Neural cell (in vitro differentiated cells): ENCODE results near the gene CHRNB4. TPM values are rescaled to one million over a fixed set of nuclear protein-coding genes. Genes with fewer than 3 reads are reported as not detected.

ENCODE experiments used
- H2AFZ ChIP-seq: fragments of 200-600, 300-800 bp; sonication (generic), shearing (Covaris generic); 2 replicates; pipeline ENCODE4 v1.6.0; 2014; ENCODE audit warnings: low read depth, mild to moderate bottlenecking, antibody characterized with exemption, low read length, moderate library complexity
- H3F3A ChIP-seq: fragments of 200-600 bp; shearing (Covaris generic); 2 replicates; pipeline ENCODE4 v1.6.1; 2016; ENCODE audit warnings: mild to moderate bottlenecking, moderate library complexity, mixed read lengths, antibody characterized with exemption, low read length; ENCODE audit not compliant: insufficient read depth, poor library complexity, severe bottlenecking
- H3K27ac ChIP-seq: fragments of 200-600, 300-800 bp; sonication (generic), shearing (Covaris generic); 2 replicates; pipeline ENCODE4 v1.5.1; 2014; ENCODE audit warnings: mild to moderate bottlenecking, low read length, moderate library complexity
- H3K27me3 ChIP-seq: fragments of 300-800, 200-600 bp; sonication (generic), shearing (Covaris generic); 2 replicates; pipeline ENCODE4 v1.6.0; 2014; ENCODE audit warnings: mild to moderate bottlenecking, low read depth, low read length, moderate library complexity; ENCODE audit not compliant: insufficient read depth
- H3K36me3 ChIP-seq: fragments of 300-800, 200-600 bp; sonication (generic), shearing (Covaris generic); 2 replicates; pipeline ENCODE4 v1.5.1; 2014; ENCODE audit warnings: mild to moderate bottlenecking, antibody characterized with exemption, low read length, moderate library complexity; ENCODE audit not compliant: insufficient read depth
- H3K4me2 ChIP-seq: fragments of 300-800, 200-600 bp; sonication (generic), shearing (Covaris generic); 2 replicates; pipeline ENCODE4 v1.6.0; 2014; ENCODE audit warnings: mild to moderate bottlenecking, low read length
- H3K4me3 ChIP-seq: fragments of 300-800, 200-600 bp; sonication (generic), shearing (Covaris generic); 2 replicates; pipeline ENCODE4 v1.5.1; 2014; ENCODE audit warnings: mild to moderate bottlenecking, low read length, moderate library complexity
- H3K79me2 ChIP-seq: fragments of 200-600 bp; shearing (Covaris generic); replicated peaks from 2 replicates; pipeline ENCODE4 v1.6.0; 2014; ENCODE audit warnings: mild to moderate bottlenecking, low read length, moderate library complexity; ENCODE audit not compliant: insufficient read depth
- H3K9ac ChIP-seq: fragments of 300-800, 200-600 bp; sonication (generic), shearing (Covaris generic); 2 replicates; pipeline ENCODE4 v1.6.1; 2016; ENCODE audit warnings: mild to moderate bottlenecking, low read length, mixed read lengths
- H3K9me2 ChIP-seq: fragments of 200-600 bp; shearing (Covaris generic); 2 replicates; pipeline ENCODE4 v1.6.1; 2016; ENCODE audit warnings: mild to moderate bottlenecking, low read length, mixed read lengths; ENCODE audit not compliant: insufficient read depth
- H3K9me3 ChIP-seq: fragments of 200-600, 300-800 bp; sonication (generic), shearing (Covaris generic); 2 replicates; pipeline ENCODE4 v1.6.1; 2016; ENCODE audit warnings: mild to moderate bottlenecking, mixed run types, low read length, moderate library complexity, mixed read lengths
- H4K20me1 ChIP-seq: fragments of 200-600 bp; shearing (Covaris generic); 2 replicates; pipeline ENCODE4 v1.6.1; 2016; ENCODE audit warnings: mild to moderate bottlenecking, mixed run types; ENCODE audit not compliant: insufficient read depth
- CTCF ChIP-seq: fragments of 450-650 bp; IDR thresholded peaks from 2 replicates; pipeline ENCODE4 v1.5.1; 2014; ENCODE audit warnings: antibody characterized with exemption, mild to moderate bottlenecking, moderate library complexity; ENCODE audit not compliant: poor library complexity, severe bottlenecking
- EP300 ChIP-seq: fragments of 450-650 bp; conservative IDR thresholded peaks from 2 replicates; pipeline ENCODE4 v1.6.1; 2014; ENCODE audit warnings: antibody characterized with exemption, mild to moderate bottlenecking, moderate library complexity; ENCODE audit not compliant: poor library complexity, severe bottlenecking
- EZH2 ChIP-seq: fragments of 200-600, 300-800 bp; shearing (Covaris generic), sonication (generic); IDR thresholded peaks from 2 replicates; pipeline ENCODE4 v1.6.1; 2014; ENCODE audit warnings: antibody characterized with exemption, low read length, borderline replicate concordance, mild to moderate bottlenecking; ENCODE audit not compliant: insufficient read depth, poor library complexity, severe bottlenecking
- MXI1 ChIP-seq: fragments of 450-650 bp; conservative IDR thresholded peaks from 2 replicates; pipeline ENCODE4 v1.6.1; 2014; ENCODE audit warnings: antibody characterized with exemption, mild to moderate bottlenecking; ENCODE audit not compliant: poor library complexity, severe bottlenecking
- POLR2AphosphoS5 ChIP-seq: IDR thresholded peaks from 2 replicates; pipeline ENCODE4 v1.6.1; 2012
- RAD21 ChIP-seq: fragments of 450-650 bp; conservative IDR thresholded peaks from 2 replicates; pipeline ENCODE4 v1.6.1; 2014; ENCODE audit warnings: antibody characterized with exemption, mild to moderate bottlenecking, moderate library complexity
- REST ChIP-seq: IDR thresholded peaks from 2 replicates; pipeline ENCODE4 v1.6.1; 2012; ENCODE audit warnings: borderline replicate concordance
- SMC3 ChIP-seq: fragments of 450-650 bp; conservative IDR thresholded peaks from 2 replicates; pipeline ENCODE4 v1.6.1; 2014; ENCODE audit warnings: antibody characterized with exemption, mild to moderate bottlenecking, moderate library complexity; ENCODE audit not compliant: poor library complexity
- TAF1 ChIP-seq: IDR thresholded peaks from 2 replicates; pipeline ENCODE4 v1.6.1; 2012; ENCODE audit warnings: low read depth
- polyA plus RNA-seq: library from polyadenylated mRNA; depleted of rRNA; stranded (reverse); fragments of >200 nt; gene quantifications from 2 replicates; pipeline ENCODE4 v1.2.3, GENCODE V29; 2014

Gene CHRNB4
- polyA plus RNA-seq, 1 donor from 2014 or later, result not detected

DNA sequence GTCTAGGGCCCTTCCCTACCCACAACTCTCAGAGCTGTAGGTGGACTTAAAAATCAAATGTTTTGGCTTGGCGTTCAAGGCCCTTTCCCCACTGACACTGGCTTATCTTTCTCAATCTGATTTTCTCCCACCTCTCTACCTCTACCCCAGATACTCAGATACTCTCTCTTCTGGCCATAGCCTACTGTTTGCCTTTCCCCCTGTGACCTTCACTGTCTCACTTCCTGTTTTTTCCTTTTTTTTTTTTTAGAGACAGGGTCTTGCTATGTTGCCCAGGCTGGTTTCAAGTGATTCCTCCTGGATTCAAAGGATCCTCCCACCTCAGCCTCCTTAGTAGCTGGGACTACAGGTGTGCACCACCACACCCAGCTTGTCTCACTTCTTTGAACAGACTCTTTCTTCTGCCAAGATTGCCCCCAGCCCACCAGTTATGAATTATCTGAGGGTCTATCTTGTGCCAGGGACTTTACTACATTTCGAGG, 4.6 kb downstream of the CHRNB4 start:
- H3K4me2 ChIP-seq, result no peak overlapping the region
- H3K27me3 ChIP-seq, result peaks cover 19% of the 10 kb centered on the region
- no peak overlapping the region for H3K4me3 ChIP-seq
- no peak overlapping the region for H3K27ac ChIP-seq
- no peak overlapping the region for H2AFZ ChIP-seq
- no peaks in the 10 kb centered on the region for H3F3A ChIP-seq
- H3K36me3 ChIP-seq, result no peaks in the 10 kb centered on the region
- no peaks in the 10 kb centered on the region for H3K79me2 ChIP-seq
- no peaks in the 10 kb centered on the region for H3K9me3 ChIP-seq
- no peaks in the 10 kb centered on the region for H4K20me1 ChIP-seq
- no peaks in the 10 kb centered on the region for H3K9me2 ChIP-seq
- H3K9ac ChIP-seq, result no peak overlapping the region
- TF ChIP-seq TAF1, result no peak
- TF ChIP-seq POLR2AphosphoS5, result no peak
- TF ChIP-seq REST, result no peak
- no peak for TF ChIP-seq RAD21
- TF ChIP-seq EP300, result no peak
- TF ChIP-seq CTCF, result no peak
- no peak for TF ChIP-seq SMC3
- TF ChIP-seq EZH2, result no peak
- TF ChIP-seq MXI1, result no peak

DNA sequence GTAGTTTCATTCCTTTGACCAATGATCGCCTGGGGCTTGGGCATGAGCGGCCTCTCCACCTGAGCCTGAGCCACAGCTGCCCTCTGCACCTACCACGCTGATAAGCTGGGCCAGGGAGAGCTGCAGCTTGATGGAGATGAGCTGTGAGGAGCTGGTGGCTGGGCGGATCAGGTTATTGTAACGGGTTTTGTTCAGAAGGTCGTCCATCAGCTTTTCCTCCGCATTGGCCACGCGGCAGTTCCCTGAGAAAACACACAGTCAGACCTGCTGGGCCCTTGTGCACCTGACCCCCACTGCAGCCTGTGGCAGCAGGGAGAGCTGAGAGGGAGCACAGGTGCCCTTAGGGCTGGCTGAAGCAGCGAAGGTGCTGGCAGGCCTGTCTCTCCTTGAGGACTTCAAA, 5.7 kb downstream of the CHRNB4 start:
- H3K36me3 ChIP-seq, result no peaks in the 10 kb centered on the region
- no peaks in the 10 kb centered on the region for H3K9me3 ChIP-seq
- no peaks in the 10 kb centered on the region for H3K9me2 ChIP-seq
- no peak overlapping the region for H3K9ac ChIP-seq
- H3K27me3 ChIP-seq, result peaks cover 8% of the 10 kb centered on the region
- H2AFZ ChIP-seq, result no peak overlapping the region
- H3K4me2 ChIP-seq, result no peak overlapping the region
- no peak for TF ChIP-seq MXI1
- TF ChIP-seq RAD21, result no peak
- no peak for TF ChIP-seq POLR2AphosphoS5
- no peak for TF ChIP-seq EZH2
- TF ChIP-seq CTCF, result no peak
- no peaks in the 10 kb centered on the region for H3K79me2 ChIP-seq
- H3F3A ChIP-seq, result no peaks in the 10 kb centered on the region
- no peaks in the 10 kb centered on the region for H4K20me1 ChIP-seq
- no peak overlapping the region for H3K4me3 ChIP-seq
- H3K27ac ChIP-seq, result no peak overlapping the region
